ENCODE measurements around the gene MCTP1.

DNA sequence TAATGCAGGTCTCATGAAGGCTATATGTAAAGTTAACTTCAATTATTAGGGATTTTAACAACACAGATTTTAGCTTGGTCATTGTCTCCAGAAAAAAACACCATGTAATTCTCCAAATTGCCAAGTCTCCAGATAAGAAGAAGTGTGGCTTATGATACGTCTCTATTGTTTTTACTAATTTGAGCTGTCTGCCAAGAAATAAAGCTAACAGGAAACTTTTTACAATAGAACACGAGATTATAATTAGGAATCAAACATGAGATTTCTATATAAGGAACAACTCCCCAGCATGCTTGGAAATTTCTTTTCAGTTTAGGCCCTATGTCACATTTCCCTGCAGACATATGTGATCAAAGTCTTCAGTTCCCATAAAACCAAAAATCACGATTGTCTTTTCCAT, 142.7 kb downstream of the MCTP1 start:
- TF ChIP-seq, protein P1, sequence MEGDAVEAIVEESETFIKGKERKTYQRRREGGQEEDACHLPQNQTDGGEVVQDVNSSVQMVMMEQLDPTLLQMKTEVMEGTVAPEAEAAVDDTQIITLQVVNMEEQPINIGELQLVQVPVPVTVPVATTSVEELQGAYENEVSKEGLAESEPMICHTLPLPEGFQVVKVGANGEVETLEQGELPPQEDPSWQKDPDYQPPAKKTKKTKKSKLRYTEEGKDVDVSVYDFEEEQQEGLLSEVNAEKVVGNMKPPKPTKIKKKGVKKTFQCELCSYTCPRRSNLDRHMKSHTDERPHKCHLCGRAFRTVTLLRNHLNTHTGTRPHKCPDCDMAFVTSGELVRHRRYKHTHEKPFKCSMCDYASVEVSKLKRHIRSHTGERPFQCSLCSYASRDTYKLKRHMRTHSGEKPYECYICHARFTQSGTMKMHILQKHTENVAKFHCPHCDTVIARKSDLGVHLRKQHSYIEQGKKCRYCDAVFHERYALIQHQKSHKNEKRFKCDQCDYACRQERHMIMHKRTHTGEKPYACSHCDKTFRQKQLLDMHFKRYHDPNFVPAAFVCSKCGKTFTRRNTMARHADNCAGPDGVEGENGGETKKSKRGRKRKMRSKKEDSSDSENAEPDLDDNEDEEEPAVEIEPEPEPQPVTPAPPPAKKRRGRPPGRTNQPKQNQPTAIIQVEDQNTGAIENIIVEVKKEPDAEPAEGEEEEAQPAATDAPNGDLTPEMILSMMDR (IDR thresholded peaks at IDR 0.05; ENCODE audit: low read length), result no peak
- TF ChIP-seq EZH2 (optimal IDR thresholded peaks at IDR 0.05; ENCODE audit: low read depth, low read length), result no peak

Data from MM.1S (cell line).